ENCODE data around the gene NR2E1. TPM values are rescaled to one million over a fixed set of nuclear protein-coding genes. Genes with fewer than 3 reads are reported as not detected.

Gene NR2E1
- total RNA-seq, 1 experiment from 2014 or later: not detected

DNA sequence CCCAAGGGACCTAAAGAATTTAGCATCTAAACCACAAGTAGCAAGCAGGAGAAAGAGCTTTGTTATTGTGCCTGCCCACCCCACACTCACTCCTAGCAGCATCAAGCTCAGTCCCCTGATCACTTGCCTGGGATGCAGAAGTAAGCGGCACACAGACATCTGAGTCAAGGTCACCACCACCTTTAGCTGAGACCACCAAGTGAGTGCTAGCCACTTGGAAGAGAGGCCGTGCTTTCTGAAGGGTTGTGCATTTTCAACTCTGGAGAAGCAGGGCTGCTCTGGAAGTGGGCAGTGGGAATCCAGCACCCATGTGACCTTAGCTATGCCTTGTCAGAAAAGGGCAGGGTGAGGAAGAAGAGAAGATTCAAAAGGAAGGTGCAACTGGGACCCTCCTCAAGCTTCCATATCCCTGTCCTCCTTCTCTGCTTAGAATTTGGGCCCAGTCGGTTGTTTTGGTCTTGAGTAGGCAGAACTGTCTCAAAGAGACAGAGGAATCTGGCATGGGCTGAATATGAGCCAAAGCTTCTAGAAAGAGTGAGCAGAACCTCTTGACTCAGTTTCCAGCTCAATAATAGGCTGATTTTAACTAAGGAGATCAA is 6.2 kb downstream of the NR2E1 start:
- H3K4me2 ChIP-seq (ENCODE audit: insufficient read depth, insufficient read length, low read length): no peak overlapping the region
- Mint-ChIP-seq H3K27ac (no peak overlapping the region), H3K36me3 (ENCODE audit: insufficient read depth in 1 of 3, low read depth in 3 of 3) (no peaks in the 10 kb centered on the region), H3K27me3 (ENCODE audit: low read depth) (peaks cover 100% of the 10 kb centered on the region), H3K4me3 (no peak overlapping the region), H3K4me1 (peaks cover 34 to 61% of the 10 kb centered on the region in 2 experiments), H3K9me3 (peaks cover 2 to 20% of the 10 kb centered on the region in 2 experiments; a peak in 2 of 5 replicates)
- no peak overlapping the region for H3K9ac ChIP-seq (ENCODE audit: extremely low read depth, insufficient read length, low read length)
- H3K4me1 ChIP-seq (ENCODE audit: insufficient read depth, low read length): no peaks in the 10 kb centered on the region
- no peak overlapping the region for H3K18ac ChIP-seq (ENCODE audit: insufficient read length, low read depth, low read length)
- H3K14ac ChIP-seq (ENCODE audit: insufficient read depth, low read length): no peak overlapping the region
- no peak overlapping the region for H2AFZ ChIP-seq (ENCODE audit: low read length)
- no peak overlapping the region for H4K5ac ChIP-seq (ENCODE audit: insufficient read length, low read depth, low read length)
- no peaks in the 10 kb centered on the region for H3K79me2 ChIP-seq (ENCODE audit: insufficient read depth, low read length)
- H4K8ac ChIP-seq (replicated peaks; ENCODE audit: insufficient read length, low read depth, low read length): no peak overlapping the region
- H3K9me3 ChIP-seq (ENCODE audit: control insufficient read depth, low read depth, low read length): no peaks in the 10 kb centered on the region
- H3K23me2 ChIP-seq (ENCODE audit: insufficient read length, low read depth, low read length, poor library complexity, severe bottlenecking): peaks cover 12% of the 10 kb centered on the region
- no peaks in the 10 kb centered on the region for H4K20me1 ChIP-seq (ENCODE audit: control insufficient read depth, insufficient read depth, insufficient read length)
- peaks cover 96% of the 10 kb centered on the region for H3K27me3 ChIP-seq (ENCODE audit: insufficient read depth, low read length)
- H2BK5ac ChIP-seq (ENCODE audit: insufficient read length, low read length): no peak overlapping the region
- WGBS (ENCODE audit: extremely low coverage, insufficient read length, low lambda C conversion rate): no CpG with 5 or more reads among the region's 3 CpGs
- no peak overlapping the region for H3K4ac ChIP-seq (ENCODE audit: low read depth, low read length)
- H2BK15ac ChIP-seq (ENCODE audit: low read depth, low read length): no peak overlapping the region
- H2BK12ac ChIP-seq (ENCODE audit: insufficient read length, low read depth, low read length): no peak overlapping the region
- DNase-seq: no peak
- no peak overlapping the region for H2BK120ac ChIP-seq (ENCODE audit: low read depth, low read length, poor library complexity, severe bottlenecking)
- H3K27ac ChIP-seq (ENCODE audit: insufficient read length, low read depth, low read length): no peak overlapping the region
- H2AK5ac ChIP-seq (ENCODE audit: insufficient read length, low read length): no peak overlapping the region
- H3K23ac ChIP-seq (ENCODE audit: insufficient read length, low read depth, low read length): no peak overlapping the region
- H3K79me1 ChIP-seq (ENCODE audit: insufficient read depth, low read depth, low read length, poor library complexity, severe bottlenecking): no peaks in the 10 kb centered on the region
- H3K56ac ChIP-seq (ENCODE audit: insufficient read length, low read depth, low read length): no peak overlapping the region
- no peak overlapping the region for H2BK20ac ChIP-seq (ENCODE audit: low read depth, low read length, poor library complexity, severe bottlenecking)
- H4K91ac ChIP-seq (ENCODE audit: insufficient read length, low read depth, low read length): no peak overlapping the region
- TF ChIP-seq, protein P1, sequence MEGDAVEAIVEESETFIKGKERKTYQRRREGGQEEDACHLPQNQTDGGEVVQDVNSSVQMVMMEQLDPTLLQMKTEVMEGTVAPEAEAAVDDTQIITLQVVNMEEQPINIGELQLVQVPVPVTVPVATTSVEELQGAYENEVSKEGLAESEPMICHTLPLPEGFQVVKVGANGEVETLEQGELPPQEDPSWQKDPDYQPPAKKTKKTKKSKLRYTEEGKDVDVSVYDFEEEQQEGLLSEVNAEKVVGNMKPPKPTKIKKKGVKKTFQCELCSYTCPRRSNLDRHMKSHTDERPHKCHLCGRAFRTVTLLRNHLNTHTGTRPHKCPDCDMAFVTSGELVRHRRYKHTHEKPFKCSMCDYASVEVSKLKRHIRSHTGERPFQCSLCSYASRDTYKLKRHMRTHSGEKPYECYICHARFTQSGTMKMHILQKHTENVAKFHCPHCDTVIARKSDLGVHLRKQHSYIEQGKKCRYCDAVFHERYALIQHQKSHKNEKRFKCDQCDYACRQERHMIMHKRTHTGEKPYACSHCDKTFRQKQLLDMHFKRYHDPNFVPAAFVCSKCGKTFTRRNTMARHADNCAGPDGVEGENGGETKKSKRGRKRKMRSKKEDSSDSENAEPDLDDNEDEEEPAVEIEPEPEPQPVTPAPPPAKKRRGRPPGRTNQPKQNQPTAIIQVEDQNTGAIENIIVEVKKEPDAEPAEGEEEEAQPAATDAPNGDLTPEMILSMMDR (conservative IDR thresholded peaks at IDR 0.05): no peak
- no peak overlapping the region for H3T11ph ChIP-seq (ENCODE audit: low read length)
